C4-2B (cell line): ENCODE data around the gene CNTRL.

Source experiments
- CTCF ChIP-seq: fragments of 450-650 bp; conservative IDR thresholded peaks from 2 replicates; pipeline ENCODE4 v1.5.1; 2017; ENCODE audit warnings: mild to moderate bottlenecking
- ZFX ChIP-seq: fragments of 450-650 bp; IDR thresholded peaks from 2 replicates; pipeline ENCODE4 v1.6.1; 2017

- TF ChIP-seq CTCF (no peak), ZFX (no peak)
Observed at GRCh38 chr9:121029469-121029868, 45.3 kb upstream of the CNTRL start.
